GM23338 (cell line): ENCODE results near the gene TNFSF4.

Experiments
- CTCF ChIP-seq, 2 experiments: fragments of 200-600 bp in 1 of 2; sonication (generic) in 1 of 2; conservative IDR thresholded peaks; 2 replicates each; pipeline versions ENCODE4 v1.5.1 to v1.6.1; 2016 to 2017; ENCODE audit warnings: antibody characterized with exemption in 2 of 2, low read depth in 2 of 2, mild to moderate bottlenecking in 2 of 2, moderate library complexity in 1 of 2
- EZH2 ChIP-seq: fragments of 200-600 bp; sonication (generic); IDR thresholded peaks from one replicate; pipeline ENCODE4 v1.8.0; 2017; ENCODE audit warnings: antibody characterized with exemption, mild to moderate bottlenecking, low read depth; ENCODE audit not compliant: unreplicated experiment
- JUNB ChIP-seq: IDR thresholded peaks from one replicate; pipeline ENCODE4 v1.6.1; 2016; ENCODE audit warnings: antibody characterized with exemption; ENCODE audit not compliant: unreplicated experiment
- NANOG ChIP-seq: IDR thresholded peaks from 2 replicates; pipeline ENCODE4 v1.6.1; 2016; ENCODE audit warnings: antibody characterized with exemption, borderline replicate concordance
- POLR2AphosphoS5 ChIP-seq: IDR thresholded peaks from 2 replicates; pipeline ENCODE4 v1.6.1; 2016; ENCODE audit warnings: antibody characterized with exemption, low read depth
- ZNF331 ChIP-seq: fragments of 250-450 bp; sonication (Bioruptor Pico); IDR thresholded peaks from 2 replicates; pipeline ENCODE4 v1.5.0; 2020; ENCODE audit warnings: low read depth, mild to moderate bottlenecking, moderate library complexity

- TF ChIP-seq CTCF (conservative IDR thresholded peaks at IDR 0.05; ENCODE audit: low read depth in 2 of 2) (no peak), ZNF331 (CRISPR knock-in tag) (no peak), NANOG (no peak), POLR2AphosphoS5 (no peak), EZH2 (no peak), JUNB (no peak)
Observed at GRCh38 chr1:173152598-173152997, 54.5 kb downstream of the TNFSF4 start.
